ENCODE data around the gene TNNI2. TPM values are rescaled to one million over a fixed set of nuclear protein-coding genes. Genes with fewer than 3 reads are reported as not detected.

TNNI2 gene
- total RNA-seq, 4 donors from 2014 or later: 1,499 to 3,728 (median 2,254) TPM

DNA sequence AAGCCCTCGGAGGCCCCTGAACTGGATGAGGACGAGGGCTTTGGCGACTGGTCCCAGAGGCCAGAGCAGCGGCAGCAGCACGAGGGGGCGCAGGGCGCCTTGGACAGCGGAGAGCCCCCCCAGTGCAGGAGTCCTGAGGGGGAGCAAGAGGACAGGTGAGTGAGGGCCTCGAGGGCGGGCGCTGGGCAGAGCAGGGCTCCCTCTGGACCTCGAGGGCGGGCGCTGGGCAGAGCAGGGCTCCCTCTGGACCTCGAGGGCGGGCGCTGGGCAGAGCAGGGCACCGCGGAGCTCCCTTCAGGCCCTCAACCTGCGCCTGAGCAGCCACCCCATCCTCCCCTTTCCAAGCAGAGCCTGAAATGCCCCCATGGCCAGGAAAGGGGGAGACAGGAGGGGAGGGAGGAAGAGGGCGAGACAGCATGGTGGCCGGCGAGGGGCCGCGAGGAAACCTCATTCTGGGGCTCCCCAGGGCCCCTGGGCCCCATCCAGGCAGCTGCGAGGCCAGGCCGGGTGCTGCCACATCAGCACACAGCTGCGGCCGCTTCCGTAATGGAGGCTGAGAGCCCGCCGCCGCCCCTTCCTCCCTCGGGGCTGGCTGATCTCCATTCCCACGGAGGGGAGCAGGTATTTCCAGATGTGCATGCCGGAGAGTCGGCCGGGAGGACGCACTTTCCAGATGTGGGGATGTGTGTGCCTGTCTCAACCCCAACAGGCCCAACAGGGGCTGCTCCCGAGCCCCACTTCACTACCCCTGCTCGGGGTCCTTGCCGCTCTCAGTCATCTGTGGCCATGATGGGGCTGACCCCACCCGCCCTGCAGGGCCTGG, 42.9 kb downstream of the TNNI2 start:
- H3K4me1 ChIP-seq: peaks cover 31 to 35% of the 10 kb centered on the region in 2 donors

GRCh38 chr11:1882265-1883238, 43.8 kb downstream of the TNNI2 start:
- no peak for TF ChIP-seq POLR2A (IDR thresholded peaks at IDR 0.05)
- TF ChIP-seq CTCF (IDR thresholded peaks at IDR 0.05 in 4 of 5, conservative IDR thresholded peaks at IDR 0.05 in 1 of 5): peak; percentile 86 to 98 (median 97)
- H3K27me3 ChIP-seq: no peaks in the 10 kb centered on the region
- DNase-seq (peak; percentile 59 to 81), ATAC-seq (peak; percentile 85 to 91)
- no peaks in the 10 kb centered on the region for H3K36me3 ChIP-seq
- H3K4me1 ChIP-seq: peaks cover 31% of the 10 kb centered on the region in 2 donors
- no peaks in the 10 kb centered on the region for H3K9me3 ChIP-seq
- intact Hi-C loops (cut with DNase I; ENCODE audit: low total_unique reads): loop anchor here (1.0 to 5.0 kb wide), 3 partner anchors 34 to 270 kb away; partner anchors contain the start of gene TNNI2
- in situ Hi-C loops (cut with MboI; ENCODE audit: low sequenced_read_pairs in 4 of 4): loop anchor here in 1 of 4 donors (25.0 kb wide), 1 partner anchor 280 kb away; the partner anchor contains the start of genes INS and TH
- H3K27ac ChIP-seq: peak overlapping the region; percentile 84 to 89 (median 88)
- no peak overlapping the region for H3K4me3 ChIP-seq

More for the DNA sequence above, 42.9 kb downstream of the TNNI2 start:
- H3K27ac ChIP-seq: peak overlapping the region; percentile 84 to 89 (median 88)
- peak; percentile 27 to 30 for ATAC-seq
- TF ChIP-seq POLR2A (IDR thresholded peaks at IDR 0.05) (peak in 1 of 2 donors; percentile 10), CTCF (IDR thresholded peaks at IDR 0.05 in 4 of 5, conservative IDR thresholded peaks at IDR 0.05 in 1 of 5) (no peak)
- DNase-seq: peak in 1 of 2 donors; percentile 45
- no peak overlapping the region for H3K4me3 ChIP-seq
- intact Hi-C loops (cut with DNase I; ENCODE audit: low total_unique reads) (loop anchor here (1.0 to 5.0 kb wide), 3 partner anchors 35 to 271 kb away; partner anchors contain the start of gene TNNI2), in situ Hi-C loops (cut with MboI; ENCODE audit: low sequenced_read_pairs in 4 of 4) (loop anchor here in 1 of 4 donors (25.0 kb wide), 1 partner anchor 281 kb away; the partner anchor contains the start of genes INS and TH)
- no peaks in the 10 kb centered on the region for H3K36me3 ChIP-seq
- no peaks in the 10 kb centered on the region for H3K27me3 ChIP-seq
- H3K9me3 ChIP-seq: no peaks in the 10 kb centered on the region

DNA sequence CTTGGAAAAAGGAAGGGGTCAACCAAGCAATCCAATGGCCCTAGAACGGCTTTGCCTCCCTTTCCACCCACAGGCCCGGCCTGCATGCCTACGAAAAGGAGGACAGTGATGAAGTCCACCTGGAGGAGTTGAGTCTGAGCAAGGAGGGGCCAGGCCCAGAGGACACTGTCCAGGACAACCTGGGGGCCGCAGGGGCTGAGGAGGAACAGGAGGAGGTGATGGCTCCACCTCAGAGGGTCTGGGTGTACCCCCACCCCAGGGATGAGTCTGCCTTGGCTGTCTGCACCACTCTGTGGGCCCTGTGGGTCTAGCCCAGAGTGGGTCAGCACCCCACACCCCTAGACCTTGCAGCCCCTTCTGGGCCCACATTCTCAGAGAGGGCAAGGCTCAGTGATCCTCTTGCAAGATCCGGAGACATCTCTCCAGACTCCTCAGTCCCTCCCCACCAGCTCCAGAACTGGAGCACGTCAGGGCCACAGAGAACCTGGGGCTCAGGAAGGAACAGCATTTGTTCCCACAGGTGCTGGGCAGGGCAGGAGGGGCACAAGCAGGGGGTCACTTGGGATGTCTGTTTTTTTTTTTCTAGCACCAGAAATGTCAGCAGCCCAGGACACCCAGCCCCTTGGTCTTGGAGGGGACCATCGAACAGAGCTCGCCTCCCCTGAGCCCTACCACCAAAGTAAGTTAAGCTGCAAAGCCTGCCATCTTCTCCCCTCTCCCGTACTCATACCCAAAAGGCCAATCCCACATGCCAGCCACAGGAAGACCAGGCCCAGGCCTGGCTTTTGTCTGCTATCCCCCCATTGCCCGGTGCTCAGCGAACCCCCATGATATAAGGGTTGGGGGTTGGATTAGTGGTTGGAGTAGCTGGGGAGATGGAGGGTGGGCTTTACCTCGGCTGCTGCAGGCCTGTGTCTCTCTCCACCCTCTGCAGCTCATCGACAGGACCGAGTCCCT, 44.8 kb downstream of the TNNI2 start:
- DNase-seq: no peak
- intact Hi-C loops (cut with DNase I; ENCODE audit: low total_unique reads): loop anchor here (2.0 to 5.0 kb wide), 2 partner anchors 33 to 46 kb away; partner anchors contain the start of gene TNNI2
- no peak for ATAC-seq
- Histone ChIP-seq H3K4me3 (no peak overlapping the region), H3K27ac (peak overlapping the region in 3 of 4 donors; percentile 87 to 89 (median 88)), H3K4me1 (peaks cover 31 to 37% of the 10 kb centered on the region in 2 donors), H3K36me3 (no peaks in the 10 kb centered on the region), H3K27me3 (no peaks in the 10 kb centered on the region), H3K9me3 (no peaks in the 10 kb centered on the region)
- in situ Hi-C loops (cut with MboI; ENCODE audit: low sequenced_read_pairs in 4 of 4): loop anchor here in 1 of 4 donors (25.0 kb wide), 1 partner anchor 279 kb away; the partner anchor contains the start of genes INS and TH
- no peak for TF ChIP-seq POLR2A (IDR thresholded peaks at IDR 0.05)
- TF ChIP-seq CTCF (IDR thresholded peaks at IDR 0.05 in 4 of 5, conservative IDR thresholded peaks at IDR 0.05 in 1 of 5): no peak

Data from gastrocnemius medialis (tissue), 4 donors.